DMS 273 (cell line): Measurements from ENCODE around the gene SBK2.
"Not testable (repeated sequence)": the region's sequence is repeated elsewhere in the genome, so short reads cannot be mapped to it uniquely, and the experiment has no call there.

ENCODE experiments used
- DNase-seq: peaks from one replicate; lab custom pipeline; 2025; ENCODE audit not compliant: unreplicated experiment; lab: John Stamatoyannopoulos, UW

Gene SBK2

DNA sequence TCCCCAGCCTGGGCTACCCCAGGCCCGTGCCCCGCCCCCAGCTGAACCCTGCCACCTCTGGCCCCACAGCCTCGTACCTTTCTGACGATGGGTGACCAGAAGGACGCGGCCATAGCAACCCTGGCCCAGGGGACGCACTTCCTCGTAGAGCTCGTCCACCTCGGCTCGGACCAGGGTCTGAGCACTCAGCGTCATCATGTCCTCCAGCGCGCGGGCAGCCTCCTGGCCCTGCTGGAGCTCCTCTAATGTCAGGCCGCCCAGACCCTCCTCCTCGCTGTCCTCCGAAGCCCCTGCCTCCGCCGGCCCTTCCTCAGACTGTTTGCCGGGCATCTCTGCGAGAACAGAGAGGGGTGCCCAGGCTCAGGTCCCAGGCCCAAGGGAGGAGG is 975 bp downstream of the SBK2 start:
- DNase-seq, result no peak

DNA sequence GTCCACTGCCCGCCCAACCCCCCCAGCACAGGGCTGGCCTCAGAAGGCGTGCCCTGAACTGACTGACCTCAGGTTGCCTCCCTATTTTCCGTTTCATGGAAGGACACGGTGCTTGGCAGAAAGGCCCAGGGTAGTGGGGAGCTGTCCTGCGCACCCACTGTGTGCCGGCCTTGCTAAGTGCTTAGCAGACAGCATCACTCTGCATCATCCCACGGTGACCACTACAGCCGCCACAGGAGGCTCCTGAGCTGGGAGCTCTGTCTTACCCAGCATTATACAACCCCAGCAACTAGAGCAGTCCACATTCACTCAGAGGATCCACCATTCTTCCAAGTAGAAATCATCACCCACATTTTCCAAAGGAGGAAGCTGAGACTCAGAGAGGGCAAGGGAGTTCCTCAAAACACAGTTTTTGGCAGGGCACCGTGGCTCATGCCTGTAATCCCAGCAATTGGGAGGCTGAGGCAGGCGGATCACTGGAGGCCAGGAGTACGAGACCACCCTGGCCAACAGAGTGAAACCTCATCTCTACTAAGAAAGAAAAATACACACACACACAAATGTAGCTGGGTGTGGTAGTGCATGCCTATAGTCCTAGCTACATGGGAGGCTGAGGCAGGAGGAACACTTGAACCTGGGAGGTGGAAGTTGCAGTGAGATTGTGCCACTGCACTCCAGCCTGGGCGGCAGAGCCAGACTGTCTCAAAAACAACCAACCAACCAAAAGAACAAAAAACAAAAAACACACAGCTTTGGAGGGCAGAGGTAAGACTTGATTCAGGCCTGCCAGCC is 1.6 kb downstream of the SBK2 start:
- no peak for DNase-seq

DNA sequence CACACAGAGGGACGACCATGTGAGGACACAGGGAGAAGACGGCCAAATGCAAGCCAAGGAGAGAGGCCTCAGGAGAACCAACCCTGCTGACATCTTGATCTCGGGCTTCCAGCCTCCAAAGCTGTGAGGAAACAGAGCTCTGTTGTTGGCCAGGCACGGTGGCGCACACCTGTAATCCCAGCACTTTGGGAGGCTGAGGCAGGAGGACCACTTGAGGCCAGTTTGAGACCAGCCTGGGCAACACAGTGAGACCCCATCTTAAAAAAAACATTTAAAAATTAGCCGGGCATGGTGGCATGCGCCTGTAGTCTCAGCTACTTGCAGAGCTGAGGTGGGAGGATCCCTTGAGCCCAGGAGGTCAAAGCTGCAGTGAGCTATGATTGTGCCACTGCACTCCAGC is 2.7 kb downstream of the SBK2 start:
- not testable (repeated sequence) for DNase-seq

DNA sequence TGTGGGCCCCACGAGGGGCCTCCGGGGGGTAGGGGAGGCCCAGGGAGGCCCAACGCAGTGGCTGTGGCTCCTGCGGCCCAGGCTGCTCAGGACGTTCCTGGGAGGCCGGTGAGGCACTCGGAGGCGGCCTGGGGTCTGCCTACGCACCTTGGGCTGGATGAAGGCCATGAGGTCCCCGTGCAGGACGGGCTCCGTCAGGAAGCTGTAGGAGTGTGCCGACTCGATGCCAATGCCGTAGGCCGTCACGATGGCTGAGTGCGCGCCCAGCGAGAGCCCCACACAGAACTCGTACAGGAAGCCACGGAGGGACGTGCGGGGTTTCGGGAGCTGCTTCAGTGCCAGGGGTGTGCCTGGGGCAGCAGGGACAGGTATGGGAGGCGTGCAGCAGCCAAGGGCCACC is 5.9 kb downstream of the SBK2 start:
- DNase-seq, result no peak

DNA sequence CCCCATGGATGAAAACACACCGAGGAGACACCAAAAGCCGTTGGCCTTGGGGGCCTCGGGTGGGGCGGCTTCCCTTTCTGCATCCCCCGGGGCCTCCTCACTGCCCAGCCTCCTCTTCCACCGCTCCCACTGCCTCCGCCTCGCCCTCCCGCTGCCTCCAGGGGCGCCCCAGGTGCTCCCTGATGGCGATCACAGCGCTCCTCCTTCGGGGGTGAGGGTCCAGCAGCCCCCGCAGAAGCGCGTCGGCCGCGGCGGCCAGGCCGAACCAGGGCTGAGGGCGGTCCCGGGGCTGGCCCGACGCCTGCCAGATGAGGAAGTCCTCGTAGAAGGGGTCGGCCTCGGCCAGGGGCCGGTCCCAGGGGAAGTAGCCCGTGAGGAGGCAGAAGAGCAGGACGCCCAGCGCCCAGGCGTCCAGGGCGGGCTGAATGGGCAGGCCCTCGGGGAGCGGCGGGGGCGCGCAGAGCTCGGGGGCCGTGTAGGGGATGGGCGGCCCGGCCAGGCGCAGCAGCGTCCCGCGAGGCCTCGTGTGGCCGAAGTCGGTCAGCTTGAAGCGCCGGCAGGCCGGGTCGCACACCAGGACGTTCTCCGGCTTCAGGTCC is 7.2 kb downstream of the SBK2 start:
- no peak for DNase-seq

DNA sequence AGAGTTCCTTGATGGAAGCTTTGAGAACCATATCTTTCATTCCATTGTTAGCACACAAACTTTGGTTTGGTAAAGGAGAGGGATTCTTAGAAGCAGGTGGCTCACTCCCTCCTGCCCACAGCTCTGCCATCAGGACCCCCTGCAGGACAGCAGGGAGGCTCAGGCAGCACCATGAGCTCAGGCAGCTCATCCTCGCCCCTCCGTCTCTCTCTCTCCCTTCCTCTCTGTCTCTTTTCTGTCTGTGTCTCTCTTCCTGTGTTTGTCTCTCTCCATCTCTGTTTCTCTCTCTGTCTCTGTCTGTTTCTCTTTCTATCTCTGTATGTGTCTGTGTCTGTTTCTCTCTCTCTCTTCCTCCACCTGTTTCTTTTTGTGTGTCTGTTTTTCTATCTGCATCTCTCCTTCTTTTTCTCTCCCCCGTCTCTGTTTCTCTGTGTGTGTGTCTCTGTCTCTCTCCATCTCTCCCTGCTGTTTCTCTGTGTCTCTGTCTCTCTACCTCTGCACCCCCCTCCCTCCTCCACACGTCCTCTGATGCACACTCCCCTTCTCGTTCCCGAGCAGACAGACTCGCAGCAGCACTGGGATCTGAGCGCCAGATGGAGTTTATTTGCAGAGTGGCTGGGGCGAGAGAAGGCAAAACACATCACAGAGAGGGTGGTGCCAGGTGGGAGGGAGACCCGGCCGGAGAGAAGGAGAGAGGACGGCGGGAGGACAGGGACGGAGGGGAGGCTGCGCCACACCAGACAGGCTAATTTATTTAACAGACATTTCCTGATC is 8.7 kb downstream of the SBK2 start:
- peak; percentile 97 for DNase-seq

DNA sequence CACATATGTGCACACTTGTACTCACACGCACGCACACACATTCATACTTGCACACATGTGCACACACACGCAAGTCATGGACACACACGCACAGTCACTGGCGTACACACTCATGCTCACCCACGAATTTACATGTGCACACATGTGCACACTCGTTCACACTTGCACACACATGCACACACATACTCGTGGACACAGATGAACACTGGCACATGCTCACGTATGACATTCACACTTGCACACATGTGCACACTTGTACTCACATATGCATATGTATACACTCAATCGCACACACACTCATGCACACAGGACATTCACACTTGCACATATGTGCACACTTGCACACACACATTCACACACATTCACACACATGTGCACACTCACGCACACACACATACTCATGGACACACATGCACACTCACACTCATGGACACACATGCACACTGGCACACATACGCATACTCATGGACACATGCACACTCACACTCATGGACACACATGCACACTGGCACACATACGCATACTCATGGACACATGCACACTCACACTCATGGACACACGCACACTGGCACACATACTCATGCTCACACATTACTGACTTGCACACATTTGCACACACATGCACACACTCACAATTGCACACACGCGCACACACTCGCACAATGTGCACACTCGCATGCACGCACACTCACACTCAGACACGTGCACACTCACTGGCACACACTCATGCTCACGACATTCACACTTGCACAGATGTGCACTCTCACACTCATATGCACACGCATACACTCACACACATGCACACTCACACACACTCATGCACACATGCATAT is 9.5 kb downstream of the SBK2 start:
- no peak for DNase-seq

DNA sequence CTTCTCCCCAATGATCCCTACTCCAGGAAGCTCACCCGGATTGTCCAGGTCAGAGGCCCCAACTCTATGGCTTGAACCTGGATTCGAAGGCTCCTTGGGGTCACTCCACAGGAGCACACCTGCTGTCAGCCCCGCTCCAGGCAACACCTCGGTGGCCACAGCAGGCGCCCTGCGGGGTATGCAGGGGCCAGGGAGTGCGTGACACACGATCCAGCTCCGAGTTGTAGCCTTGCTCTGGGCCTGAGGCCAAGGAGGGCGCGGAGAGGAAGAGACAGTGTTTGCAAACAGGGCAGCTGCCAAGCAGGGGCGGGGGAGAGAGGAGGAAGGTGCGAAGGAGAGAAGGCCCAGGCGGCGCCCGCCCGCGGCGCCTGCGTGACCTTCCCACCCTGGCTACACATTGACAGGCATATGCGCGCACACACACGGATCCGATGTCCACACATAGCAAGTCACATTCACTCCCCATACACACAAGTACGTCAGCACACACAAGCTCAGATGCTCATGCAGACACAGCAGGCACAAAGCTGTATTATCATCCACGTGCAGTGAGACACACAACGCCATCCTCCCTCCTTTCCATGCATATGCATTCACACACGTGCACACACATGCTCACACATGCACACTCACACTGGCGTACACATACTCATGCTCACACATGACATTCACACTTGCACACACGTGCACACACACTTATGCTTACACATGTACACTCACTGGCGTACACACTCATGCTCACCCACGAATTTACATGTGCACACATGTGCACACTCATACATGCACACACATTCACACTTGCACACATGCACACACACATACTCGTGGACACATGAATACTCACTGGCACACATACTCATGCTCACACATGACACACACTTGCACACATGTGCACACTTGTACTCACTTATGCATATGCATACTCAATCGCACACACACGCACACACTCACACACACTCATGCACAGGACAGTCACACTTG is 10.4 kb downstream of the SBK2 start:
- peak; percentile 95 for DNase-seq

DNA sequence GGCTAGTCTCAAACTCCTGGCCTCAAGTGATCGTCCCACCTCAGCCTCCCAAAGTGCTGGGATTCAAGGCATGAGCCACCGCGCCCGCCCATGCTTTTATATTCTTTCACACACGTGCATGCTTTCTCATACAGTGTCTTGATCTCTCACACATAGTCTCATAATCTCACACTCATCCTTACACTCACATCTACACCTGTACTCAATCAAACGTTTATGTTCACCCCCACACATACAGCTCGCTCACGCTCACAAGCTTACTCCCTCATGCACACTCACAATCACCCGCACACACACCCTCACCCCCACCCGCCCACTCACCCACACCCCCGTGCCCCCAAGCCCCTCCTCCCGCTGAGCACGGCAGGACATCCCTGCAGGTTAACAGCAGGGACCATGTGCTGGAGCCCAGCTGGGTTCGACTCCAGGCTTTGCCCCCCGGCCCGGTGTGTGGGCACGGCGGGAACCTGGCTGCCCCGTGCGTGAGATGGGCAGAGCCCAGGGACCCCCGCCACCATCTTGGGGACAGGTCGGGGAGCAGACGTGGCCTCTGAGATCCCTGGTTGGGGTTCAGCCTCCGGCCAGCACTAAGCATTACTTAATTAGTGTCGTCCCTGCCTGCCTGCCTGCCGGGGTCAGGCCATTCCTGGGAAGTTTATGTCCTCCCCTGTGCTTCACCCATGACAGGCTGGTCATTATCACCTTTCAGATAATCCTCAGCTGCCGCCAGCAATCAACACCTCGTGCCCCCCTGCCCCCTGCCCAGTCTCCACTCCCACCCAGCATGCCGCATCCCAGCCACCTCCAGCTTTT is 11.4 kb downstream of the SBK2 start:
- no peak for DNase-seq

DNA sequence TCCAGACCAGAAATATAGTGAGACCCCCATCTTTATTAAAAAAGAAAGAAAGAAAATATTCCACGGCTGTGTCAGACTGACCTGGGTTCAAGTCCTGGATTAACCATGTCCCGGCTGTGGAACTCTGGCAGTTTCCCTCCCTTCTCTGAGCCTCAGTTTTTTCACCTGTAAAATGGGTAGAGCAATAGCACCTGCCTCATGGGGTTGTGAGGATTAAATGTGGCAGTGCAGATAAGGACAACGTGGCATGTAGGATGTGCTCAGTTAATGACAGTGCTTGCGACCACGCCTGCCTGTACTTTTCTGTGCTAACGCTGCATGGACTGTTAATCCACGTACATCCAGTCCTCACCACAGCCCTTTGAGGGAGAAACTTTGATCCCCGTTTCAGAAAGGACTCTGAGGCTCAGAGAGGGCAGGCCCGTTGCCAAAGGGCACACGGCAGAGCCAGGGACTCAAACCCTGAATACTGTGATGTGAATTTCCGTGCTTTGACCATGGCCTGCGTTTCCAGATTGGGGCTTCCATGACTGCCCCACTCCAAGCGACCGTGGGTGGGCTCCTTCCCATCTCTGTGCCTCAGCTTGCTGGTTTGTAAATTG is 16.1 kb downstream of the SBK2 start:
- DNase-seq, result no peak

DNA sequence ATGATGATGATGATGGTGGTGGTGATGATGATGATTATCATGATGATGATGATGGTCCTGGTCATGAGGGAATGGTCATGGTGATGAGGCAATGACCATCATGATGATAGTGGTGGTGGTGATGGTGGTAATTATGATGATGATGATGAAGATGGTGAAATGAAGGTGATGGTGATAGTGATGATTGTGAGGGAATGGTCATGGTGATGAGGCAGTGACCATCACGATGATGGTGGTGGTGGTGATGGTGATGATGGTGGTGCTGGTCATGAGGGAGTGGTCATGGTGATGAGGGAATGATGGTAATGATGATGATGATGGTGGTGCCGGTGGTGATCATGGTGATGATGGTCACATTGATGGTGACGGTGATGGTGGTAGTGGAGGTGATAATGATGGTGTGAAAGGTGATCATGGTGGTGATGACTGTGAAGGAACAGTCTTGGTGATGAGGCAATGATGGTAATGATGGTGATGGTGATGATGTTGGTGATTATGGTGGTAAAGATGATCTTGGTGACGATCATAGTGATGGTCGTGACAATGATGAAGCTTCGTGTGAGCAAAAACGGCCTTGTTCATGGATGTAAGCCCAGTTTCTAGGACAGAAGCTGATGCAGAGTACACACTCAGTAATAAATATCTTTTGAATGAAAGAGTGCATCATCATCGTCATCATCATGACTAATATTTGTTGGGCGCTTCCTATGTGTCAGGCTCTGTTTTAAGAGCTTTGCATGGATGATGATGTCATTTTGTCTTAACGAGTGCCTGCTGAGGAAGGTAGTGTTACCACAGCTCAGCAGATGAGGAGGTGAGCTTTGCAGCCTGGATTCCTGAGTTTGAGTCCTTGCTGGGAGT is 17.3 kb downstream of the SBK2 start:
- DNase-seq, result peak; percentile 40

DNA sequence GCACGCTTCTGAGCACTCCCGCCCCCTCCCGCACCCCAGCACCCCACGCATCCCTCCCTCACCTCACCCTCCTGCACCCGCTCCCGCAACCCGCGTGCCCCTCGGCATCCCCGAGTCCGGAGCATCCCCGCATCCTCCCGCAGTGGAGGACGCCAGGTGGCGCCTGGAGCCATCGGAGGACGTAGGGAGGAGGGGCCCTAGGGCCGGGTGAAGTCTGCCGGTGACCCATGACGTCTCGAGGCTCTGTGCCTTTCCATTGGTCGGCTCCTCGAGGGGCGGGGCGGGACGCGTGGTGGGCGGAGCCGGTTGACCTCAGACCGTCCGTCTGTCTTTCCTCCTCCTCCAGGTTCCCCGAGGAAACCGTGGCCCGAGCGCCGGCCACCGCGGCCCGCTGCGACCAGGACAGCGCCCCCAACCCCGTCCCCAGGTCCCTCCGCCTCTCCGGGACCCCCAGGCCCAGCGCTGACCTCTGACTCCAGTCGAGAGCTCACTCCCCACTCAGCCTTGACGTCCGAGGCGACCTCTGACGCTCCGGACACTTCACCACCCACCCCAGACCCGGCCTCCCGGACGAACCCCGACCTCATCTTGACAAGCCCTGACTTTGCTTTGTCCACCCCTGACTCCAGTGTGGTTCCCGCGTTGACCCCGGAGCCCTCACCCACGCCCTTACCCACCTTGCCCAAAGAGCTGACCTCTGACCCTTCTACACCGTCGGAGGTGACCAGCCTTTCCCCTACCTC is 19.9 kb downstream of the SBK2 start:
- peak; percentile 95 for DNase-seq

DNA sequence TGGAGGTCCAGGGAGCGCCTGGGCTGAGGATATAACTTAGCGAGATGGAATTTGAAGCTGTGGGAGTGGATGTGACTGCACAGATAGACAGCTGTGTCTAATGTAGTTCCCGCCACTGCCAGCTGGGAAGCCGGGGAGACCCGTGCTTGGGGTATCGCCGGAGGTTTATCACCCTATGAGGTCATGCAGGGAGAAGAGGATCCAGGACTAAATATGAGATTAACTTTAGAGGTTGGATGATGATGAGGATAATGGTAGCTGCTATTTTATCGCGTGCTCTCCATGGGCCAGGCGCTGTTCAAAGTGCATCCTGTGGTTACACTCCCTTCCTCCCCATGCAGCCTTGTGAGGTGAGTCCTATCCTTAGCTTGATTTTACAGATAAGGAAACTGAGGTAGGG is 28.8 kb downstream of the SBK2 start:
- DNase-seq, result no peak

DNA sequence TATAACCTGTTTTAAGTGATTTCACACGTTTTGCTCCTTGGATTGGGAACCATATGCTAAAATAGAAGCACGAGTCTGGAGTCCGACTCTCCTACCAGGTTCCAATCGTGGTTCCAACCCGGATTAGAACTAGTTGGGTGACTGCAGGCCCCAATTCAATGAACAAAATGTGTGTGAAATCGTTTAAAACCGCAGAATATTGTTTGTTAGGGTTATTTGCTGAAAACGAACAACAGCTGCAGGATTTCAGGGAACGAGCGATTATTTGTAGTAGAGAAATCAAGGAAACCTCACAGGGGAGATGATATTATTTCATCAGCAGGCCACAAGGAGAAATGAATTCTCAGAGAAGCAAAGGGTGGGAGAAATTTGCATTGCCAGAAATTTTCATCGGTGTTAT is 32.0 kb downstream of the SBK2 start:
- DNase-seq, result no peak

DNA sequence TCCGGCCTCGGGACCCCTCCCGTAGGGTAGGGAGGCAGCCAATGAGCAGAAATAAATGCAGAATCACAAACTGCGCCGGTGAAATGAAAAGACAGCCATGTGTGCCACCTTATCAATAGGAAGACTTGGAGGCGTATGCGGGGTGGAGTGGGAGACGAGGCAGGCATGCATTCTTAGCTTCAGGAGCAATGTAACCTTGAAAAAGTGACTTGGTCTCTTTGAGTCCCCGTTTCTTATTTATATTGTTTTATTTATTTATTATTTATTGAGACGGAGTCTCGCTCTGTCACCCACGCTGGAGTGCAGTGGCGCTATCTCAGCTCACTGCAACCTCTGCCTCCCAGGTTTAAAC is 32.7 kb downstream of the SBK2 start:
- DNase-seq, result no peak

DNA sequence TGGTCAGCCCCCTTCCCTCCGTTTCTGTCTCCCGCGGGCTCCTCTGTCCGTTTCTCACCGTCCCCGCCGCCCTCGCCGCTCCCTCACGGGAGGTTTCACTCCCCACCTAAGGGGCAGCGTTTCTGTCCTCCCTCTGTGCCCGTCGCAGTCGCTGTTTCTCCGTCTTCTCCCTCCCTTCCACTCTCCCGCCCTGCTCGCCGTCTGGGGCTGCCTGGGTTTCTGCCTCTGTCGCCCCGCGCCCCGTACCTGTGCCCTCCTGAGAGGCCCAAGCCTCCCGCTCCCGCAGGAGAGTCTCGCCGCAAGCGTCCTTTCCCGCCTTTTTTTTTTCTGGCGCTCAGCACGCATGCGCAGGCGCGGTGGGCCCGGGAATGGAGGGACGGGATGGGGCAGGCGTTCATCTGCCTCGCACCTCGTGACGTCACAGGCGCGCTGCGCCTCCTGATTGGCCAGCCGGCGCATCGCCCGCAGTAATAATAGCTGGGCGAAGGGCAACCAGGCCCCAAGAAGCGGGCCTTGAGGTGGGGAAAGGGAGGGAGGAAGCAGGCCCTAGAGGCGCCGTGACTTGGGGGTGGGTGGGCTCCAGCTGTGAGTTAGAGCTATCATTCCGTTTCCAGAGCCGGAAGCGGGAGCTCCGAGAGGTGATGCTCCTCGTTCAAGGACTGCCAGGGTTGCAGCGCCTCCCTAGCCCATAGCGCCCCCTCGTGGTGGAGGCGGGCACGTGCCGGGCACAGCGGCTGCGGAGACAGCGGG is 33.3 kb downstream of the SBK2 start:
- DNase-seq, result peak; percentile 98

DNA sequence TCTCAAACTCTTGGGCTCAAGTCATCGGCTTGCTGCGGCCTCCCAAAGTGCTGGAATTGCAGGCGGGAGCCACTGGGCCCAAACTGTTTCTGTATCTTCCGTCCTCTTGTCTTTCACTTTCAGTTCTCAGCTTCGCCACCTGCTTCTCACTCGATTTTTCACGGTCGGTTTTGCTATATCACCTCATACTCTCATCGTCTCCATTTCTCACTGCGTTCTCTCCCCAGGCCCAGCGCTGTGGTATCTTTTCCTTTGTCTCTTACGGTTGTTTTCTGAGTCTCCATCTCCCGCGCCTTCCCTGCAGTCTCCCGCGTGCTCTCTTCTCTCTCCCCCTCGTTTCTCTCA is 33.8 kb downstream of the SBK2 start:
- no peak for DNase-seq
